ENCODE data around the gene RIMS3.

RIMS3 gene

GRCh38 chr1:40679165-40679953, 13.9 kb upstream of the RIMS3 start:
- no peak overlapping the region for H3K9ac ChIP-seq (ENCODE audit: low read length)
- no peaks in the 10 kb centered on the region for H3F3A ChIP-seq (ENCODE audit: insufficient read depth, low read length)
- H3K9me3 ChIP-seq (replicated peaks; ENCODE audit: insufficient read depth, low read length) = no peaks in the 10 kb centered on the region
- TF ChIP-seq EZH2 (optimal IDR thresholded peaks at IDR 0.05; ENCODE audit: low read depth, low read length) (no peak), EZH2phosphoT487 (IDR thresholded peaks at IDR 0.05; ENCODE audit: low read length) (no peak)
- TF ChIP-seq, protein P1, sequence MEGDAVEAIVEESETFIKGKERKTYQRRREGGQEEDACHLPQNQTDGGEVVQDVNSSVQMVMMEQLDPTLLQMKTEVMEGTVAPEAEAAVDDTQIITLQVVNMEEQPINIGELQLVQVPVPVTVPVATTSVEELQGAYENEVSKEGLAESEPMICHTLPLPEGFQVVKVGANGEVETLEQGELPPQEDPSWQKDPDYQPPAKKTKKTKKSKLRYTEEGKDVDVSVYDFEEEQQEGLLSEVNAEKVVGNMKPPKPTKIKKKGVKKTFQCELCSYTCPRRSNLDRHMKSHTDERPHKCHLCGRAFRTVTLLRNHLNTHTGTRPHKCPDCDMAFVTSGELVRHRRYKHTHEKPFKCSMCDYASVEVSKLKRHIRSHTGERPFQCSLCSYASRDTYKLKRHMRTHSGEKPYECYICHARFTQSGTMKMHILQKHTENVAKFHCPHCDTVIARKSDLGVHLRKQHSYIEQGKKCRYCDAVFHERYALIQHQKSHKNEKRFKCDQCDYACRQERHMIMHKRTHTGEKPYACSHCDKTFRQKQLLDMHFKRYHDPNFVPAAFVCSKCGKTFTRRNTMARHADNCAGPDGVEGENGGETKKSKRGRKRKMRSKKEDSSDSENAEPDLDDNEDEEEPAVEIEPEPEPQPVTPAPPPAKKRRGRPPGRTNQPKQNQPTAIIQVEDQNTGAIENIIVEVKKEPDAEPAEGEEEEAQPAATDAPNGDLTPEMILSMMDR (IDR thresholded peaks at IDR 0.05; ENCODE audit: low read length) = no peak
- H3K4me1 ChIP-seq (ENCODE audit: low read length) = no peaks in the 10 kb centered on the region
- no peak overlapping the region for H3K4me3 ChIP-seq (ENCODE audit: low read length)
- H3K27ac ChIP-seq (ENCODE audit: low read length) = no peak overlapping the region
- H3K4me2 ChIP-seq (ENCODE audit: low read depth, low read length) = no peak overlapping the region
- no peaks in the 10 kb centered on the region for H3K27me3 ChIP-seq (replicated peaks; ENCODE audit: insufficient read depth, low read length)
- H2AFZ ChIP-seq (ENCODE audit: low read length) = no peak overlapping the region
- no peak for DNase-seq
- H3K9me2 ChIP-seq (replicated peaks; ENCODE audit: insufficient read depth, low read length) = no peaks in the 10 kb centered on the region
- H3K36me3 ChIP-seq (replicated peaks; ENCODE audit: insufficient read depth, low read length) = no peaks in the 10 kb centered on the region
- H4K20me1 ChIP-seq (ENCODE audit: insufficient read depth, low read length) = 0 out of 2 replicates have a peak, but pooled peaks cover 3% of the 10 kb centered on the region
- no peaks in the 10 kb centered on the region for H3K79me2 ChIP-seq (ENCODE audit: low read length)

GRCh38 chr1:40676501-40676900, 11.0 kb upstream of the RIMS3 start:
- Histone ChIP-seq H3K9me2 (replicated peaks; ENCODE audit: insufficient read depth, low read length) (no peaks in the 10 kb centered on the region), H3K79me2 (ENCODE audit: low read length) (no peaks in the 10 kb centered on the region), H3K9ac (ENCODE audit: low read length) (no peak overlapping the region), H3K4me1 (ENCODE audit: low read length) (no peaks in the 10 kb centered on the region), H3F3A (ENCODE audit: insufficient read depth, low read length) (no peaks in the 10 kb centered on the region), H3K27ac (ENCODE audit: low read length) (no peak overlapping the region), H3K9me3 (replicated peaks; ENCODE audit: insufficient read depth, low read length) (no peaks in the 10 kb centered on the region), H4K20me1 (ENCODE audit: insufficient read depth, low read length) (0 out of 2 replicates have a peak, but pooled peaks cover 3% of the 10 kb centered on the region), H3K36me3 (replicated peaks; ENCODE audit: insufficient read depth, low read length) (no peaks in the 10 kb centered on the region), H2AFZ (ENCODE audit: low read length) (no peak overlapping the region), H3K27me3 (replicated peaks; ENCODE audit: insufficient read depth, low read length) (no peaks in the 10 kb centered on the region), H3K4me3 (ENCODE audit: low read length) (no peak overlapping the region), H3K4me2 (ENCODE audit: low read depth, low read length) (no peak overlapping the region)
- TF ChIP-seq, protein P1 (IDR thresholded peaks at IDR 0.05; ENCODE audit: low read length) = no peak
- no peak for TF ChIP-seq EZH2 (optimal IDR thresholded peaks at IDR 0.05; ENCODE audit: low read depth, low read length)
- no peak for TF ChIP-seq EZH2phosphoT487 (IDR thresholded peaks at IDR 0.05; ENCODE audit: low read length)
- no peak for DNase-seq

- H3K9me2 ChIP-seq (replicated peaks; ENCODE audit: insufficient read depth, low read length) = no peaks in the 10 kb centered on the region
- H3F3A ChIP-seq (ENCODE audit: insufficient read depth, low read length) = no peaks in the 10 kb centered on the region
- H3K36me3 ChIP-seq (replicated peaks; ENCODE audit: insufficient read depth, low read length) = no peaks in the 10 kb centered on the region
- no peak overlapping the region for H3K27ac ChIP-seq (ENCODE audit: low read length)
- TF ChIP-seq, protein P1 (IDR thresholded peaks at IDR 0.05; ENCODE audit: low read length) = no peak
- TF ChIP-seq EZH2phosphoT487 (IDR thresholded peaks at IDR 0.05; ENCODE audit: low read length) (no peak), EZH2 (optimal IDR thresholded peaks at IDR 0.05; ENCODE audit: low read depth, low read length) (no peak)
- no peak for DNase-seq
- no peaks in the 10 kb centered on the region for H3K27me3 ChIP-seq (replicated peaks; ENCODE audit: insufficient read depth, low read length)
- H3K4me1 ChIP-seq (ENCODE audit: low read length) = 0 out of 2 replicates have a peak, but pooled peaks cover 2% of the 10 kb centered on the region
- H3K4me2 ChIP-seq (ENCODE audit: low read depth, low read length) = no peak overlapping the region
- no peak overlapping the region for H2AFZ ChIP-seq (ENCODE audit: low read length)
- no peaks in the 10 kb centered on the region for H3K9me3 ChIP-seq (replicated peaks; ENCODE audit: insufficient read depth, low read length)
- H4K20me1 ChIP-seq (ENCODE audit: insufficient read depth, low read length) = no peaks in the 10 kb centered on the region
- no peak overlapping the region for H3K4me3 ChIP-seq (ENCODE audit: low read length)
- H3K79me2 ChIP-seq (ENCODE audit: low read length) = no peaks in the 10 kb centered on the region
- no peak overlapping the region for H3K9ac ChIP-seq (ENCODE audit: low read length)
Observed at GRCh38 chr1:40673452-40673851, 8.0 kb upstream of the RIMS3 start.
